OCI-LY1 (cell line): Measurements from ENCODE around the gene MRS2.
"Not testable (repeated sequence)": the region's sequence is repeated elsewhere in the genome, so short reads cannot be mapped to it uniquely, and the experiment has no call there.

Experiments
- CTCF ChIP-seq: fragments of 200-600 bp; sonication (generic), shearing (Covaris generic); IDR thresholded peaks from 2 replicates; pipeline ENCODE4 v1.5.1; 2017; ENCODE audit warnings: mild to moderate bottlenecking, antibody characterized with exemption, low read length, moderate library complexity, mixed read lengths
- EZH2 ChIP-seq: fragments of 200-600 bp; sonication (generic), shearing (Covaris generic); IDR thresholded peaks from 2 replicates; pipeline ENCODE4 v1.8.0; 2017; ENCODE audit warnings: borderline replicate concordance, mixed run types, mild to moderate bottlenecking, antibody characterized with exemption, low read length, moderate library complexity, mixed read lengths

- not testable (repeated sequence) for TF ChIP-seq CTCF, EZH2
Observed at GRCh38 chr6:24382891-24383494, 19.7 kb upstream of the MRS2 start.
